Epithelial cell of proximal tubule (primary cell): ENCODE data around the gene CACNA2D2. TPM values are rescaled to one million over a fixed set of nuclear protein-coding genes. Genes with fewer than 3 reads are reported as not detected.

Experiments
- DNase-seq: peaks from one replicate; pipeline ENCODE4 v3.0.0-alpha.2; 2011; ENCODE audit warnings: low read depth
- H3K4me3 ChIP-seq: 2 replicates; pipeline ENCODE4 v1.5.1; 2011; ENCODE audit warnings: low read depth, mild to moderate bottlenecking, low read length
- total RNA-seq: library from RNA; depleted of rRNA; stranded (reverse); fragments of >200 nt; gene quantifications from 2 replicates; pipeline ENCODE4 v1.2.3, GENCODE V29; 2015
- TF ChIP-seq, protein P1 (sequence below): conservative IDR thresholded peaks from 2 replicates; pipeline ENCODE4 v1.5.1; 2012; ENCODE audit warnings: low read depth, mild to moderate bottlenecking, low read length

The CACNA2D2 gene
- total RNA-seq, 1 donor from 2014 or later: not detected

DNA sequence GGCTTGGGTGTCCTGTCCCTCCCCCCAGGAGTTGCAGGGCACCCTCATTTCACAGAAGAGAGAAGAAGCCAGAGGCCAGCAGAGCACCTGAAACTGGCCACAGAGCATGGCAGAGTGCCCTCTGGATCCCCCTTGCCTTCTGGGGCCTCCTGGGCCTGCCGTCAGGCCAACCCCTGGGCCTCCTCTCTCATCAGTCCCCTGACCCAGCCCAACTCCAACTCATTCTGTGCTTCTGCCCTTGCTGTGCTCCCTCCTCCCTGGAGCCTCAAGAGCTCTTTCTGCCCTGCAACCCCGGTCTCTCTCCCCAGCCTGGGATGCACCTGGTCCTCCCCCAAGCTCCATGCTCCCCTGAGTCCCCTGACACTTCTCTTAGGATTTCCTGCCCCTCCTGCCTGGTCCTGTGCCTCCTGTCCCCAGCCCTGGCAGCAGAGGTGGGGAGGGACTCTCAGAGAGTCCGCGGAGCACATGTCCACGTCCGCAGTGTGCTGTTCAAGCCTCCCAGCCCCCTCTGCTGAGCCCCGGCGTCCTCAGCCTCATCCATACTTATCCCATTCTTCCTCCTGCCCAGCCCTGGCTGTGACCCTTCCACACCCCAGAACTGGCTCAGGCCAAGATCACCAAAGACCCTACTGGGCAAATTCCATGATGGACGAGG, 30.5 kb upstream of the CACNA2D2 start:
- DNase-seq: no peak
- TF ChIP-seq, protein P1, sequence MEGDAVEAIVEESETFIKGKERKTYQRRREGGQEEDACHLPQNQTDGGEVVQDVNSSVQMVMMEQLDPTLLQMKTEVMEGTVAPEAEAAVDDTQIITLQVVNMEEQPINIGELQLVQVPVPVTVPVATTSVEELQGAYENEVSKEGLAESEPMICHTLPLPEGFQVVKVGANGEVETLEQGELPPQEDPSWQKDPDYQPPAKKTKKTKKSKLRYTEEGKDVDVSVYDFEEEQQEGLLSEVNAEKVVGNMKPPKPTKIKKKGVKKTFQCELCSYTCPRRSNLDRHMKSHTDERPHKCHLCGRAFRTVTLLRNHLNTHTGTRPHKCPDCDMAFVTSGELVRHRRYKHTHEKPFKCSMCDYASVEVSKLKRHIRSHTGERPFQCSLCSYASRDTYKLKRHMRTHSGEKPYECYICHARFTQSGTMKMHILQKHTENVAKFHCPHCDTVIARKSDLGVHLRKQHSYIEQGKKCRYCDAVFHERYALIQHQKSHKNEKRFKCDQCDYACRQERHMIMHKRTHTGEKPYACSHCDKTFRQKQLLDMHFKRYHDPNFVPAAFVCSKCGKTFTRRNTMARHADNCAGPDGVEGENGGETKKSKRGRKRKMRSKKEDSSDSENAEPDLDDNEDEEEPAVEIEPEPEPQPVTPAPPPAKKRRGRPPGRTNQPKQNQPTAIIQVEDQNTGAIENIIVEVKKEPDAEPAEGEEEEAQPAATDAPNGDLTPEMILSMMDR: no peak
- no peak overlapping the region for H3K4me3 ChIP-seq

DNA sequence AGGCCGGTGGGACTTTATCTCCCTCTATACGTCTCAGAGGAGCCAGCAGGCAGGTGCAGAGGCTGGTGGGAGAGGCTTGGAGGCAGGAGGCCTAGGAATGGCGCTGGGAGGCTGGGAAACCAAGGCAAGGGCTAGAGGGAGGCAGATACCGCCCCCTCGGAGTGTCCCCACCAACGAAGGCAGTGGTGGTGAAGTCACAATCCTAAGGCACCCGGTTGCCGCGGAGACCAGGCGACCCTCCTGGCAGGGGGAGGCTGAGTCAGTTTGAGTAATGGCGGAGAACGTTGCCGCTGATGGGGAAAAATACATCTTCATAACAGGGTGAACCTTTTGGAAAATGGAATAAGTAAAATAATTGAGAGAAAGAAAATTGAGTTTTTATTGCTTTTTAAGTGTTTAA, 29.9 kb upstream of the CACNA2D2 start:
- H3K4me3 ChIP-seq: no peak overlapping the region
- TF ChIP-seq, protein P1: no peak
- no peak for DNase-seq

DNA sequence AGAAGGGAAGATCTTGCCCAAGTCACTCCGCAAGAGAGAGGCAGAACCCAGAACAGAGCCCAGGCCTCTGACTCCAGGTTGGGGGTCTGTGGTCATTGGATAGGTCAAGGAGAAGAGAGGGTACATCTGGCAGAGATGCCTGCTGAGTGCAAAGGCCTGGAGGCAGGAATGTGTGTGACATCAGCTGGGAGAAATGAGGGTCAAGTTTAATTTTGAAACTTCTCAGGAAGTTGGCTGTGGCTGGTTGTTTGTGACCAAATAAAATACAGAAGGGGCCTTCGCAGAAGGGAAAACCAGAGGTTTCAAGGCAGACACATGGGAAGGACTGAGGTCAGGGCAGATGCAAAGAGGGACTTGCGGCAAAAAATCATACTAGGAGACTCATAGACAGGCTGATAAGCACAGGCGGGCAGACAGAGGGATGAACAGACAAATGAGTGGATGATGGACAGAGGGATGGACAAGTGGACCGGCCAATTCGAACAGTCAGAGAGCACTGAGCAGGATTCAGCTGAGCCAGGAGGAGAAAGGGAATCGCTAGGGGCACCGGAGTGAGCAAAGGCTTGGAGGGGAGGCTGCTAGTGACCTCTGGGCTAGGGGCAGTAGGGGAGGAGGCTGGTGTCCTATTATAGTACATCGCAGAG, 28.8 kb upstream of the CACNA2D2 start:
- TF ChIP-seq, protein P1: peak; percentile 10
- DNase-seq: no peak
- H3K4me3 ChIP-seq: no peak overlapping the region

DNA sequence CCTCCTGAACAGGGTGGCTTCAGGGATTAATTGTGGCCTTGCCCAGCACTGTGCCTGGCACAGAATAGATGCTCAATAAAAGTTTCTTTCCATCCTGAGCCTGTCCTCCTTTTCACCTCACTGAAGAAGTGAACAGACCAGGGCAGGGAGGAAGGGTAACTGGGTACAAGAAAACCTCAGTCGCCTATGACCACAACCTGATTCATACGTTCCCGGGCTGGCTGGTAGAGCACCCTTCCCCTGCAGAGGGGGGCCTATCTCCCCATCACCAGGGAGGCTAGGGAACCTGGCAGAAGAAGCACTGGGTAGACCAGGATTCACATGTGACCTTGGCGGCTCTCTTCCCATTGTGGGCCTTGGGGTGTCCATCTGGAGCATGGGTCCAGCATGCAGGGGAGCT, 27.8 kb upstream of the CACNA2D2 start:
- TF ChIP-seq, protein P1: no peak
- DNase-seq: no peak
- H3K4me3 ChIP-seq: no peak overlapping the region

DNA sequence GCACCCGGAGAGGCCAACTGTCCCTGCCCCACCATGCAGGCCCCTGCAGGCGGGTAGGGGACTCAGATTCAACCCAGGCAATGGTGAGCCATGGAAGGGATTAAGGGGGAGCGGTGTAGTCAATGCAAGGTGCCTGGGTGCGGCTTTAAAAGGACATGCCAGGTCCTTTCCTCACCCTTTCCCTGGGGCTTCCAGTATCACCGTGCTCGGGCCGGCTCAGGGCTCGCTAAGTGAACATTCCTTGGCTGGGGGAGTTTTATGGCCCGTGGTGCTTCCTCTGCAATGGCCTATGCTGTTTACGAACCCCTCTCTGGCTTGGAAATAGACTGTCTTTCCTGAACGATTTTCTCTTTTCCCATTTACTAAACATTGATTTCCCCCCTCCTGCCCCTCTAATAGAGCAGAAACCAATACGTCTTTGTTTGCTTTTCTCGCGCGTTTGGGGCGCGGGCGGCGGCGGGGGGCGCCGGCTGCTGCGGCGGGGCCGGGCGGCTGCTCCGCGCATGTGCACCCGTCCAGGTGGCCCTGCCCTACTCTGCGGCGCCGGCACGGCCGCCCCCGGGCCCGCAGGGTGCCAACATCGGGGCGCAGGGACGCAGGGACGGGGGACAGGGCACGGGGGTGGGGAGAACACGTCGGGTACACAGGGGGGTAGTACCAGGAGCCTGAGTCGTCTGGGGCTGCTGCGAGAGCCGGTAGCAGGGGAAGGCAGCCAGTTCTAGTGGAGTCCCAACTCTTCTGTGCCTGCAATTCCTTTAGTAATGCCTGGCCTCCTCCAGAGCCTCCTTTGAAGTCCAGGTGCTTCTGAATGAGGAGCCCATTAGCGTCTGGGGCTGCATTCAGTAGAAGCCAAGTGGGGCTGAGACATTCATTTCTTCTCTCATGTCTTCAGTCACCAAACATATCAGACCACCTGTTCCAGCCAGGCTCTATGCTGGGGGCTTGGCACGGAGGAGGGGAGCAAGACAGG, 26.9 kb upstream of the CACNA2D2 start:
- DNase-seq: no peak
- TF ChIP-seq, protein P1: no peak

DNA sequence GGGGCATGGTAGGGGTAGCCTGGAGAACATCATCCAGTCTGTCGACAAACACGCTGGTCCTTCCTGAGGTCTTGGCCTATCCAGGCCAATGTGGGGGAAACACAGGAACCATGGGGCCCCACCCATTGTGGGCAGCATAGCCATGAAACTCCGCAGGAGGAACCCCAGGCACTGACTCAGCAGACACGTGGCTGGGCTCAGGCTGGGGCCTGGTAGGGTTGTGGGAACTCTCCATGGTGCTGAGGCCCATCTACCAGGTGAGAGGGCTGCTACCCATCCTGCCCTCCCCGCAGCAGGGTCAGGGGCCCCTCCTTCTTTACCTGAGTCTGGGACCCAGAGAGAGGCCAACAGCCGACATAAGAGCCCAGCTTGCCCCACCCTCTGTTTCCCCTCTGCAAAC, 22.6 kb upstream of the CACNA2D2 start:
- no peak for DNase-seq
- TF ChIP-seq, protein P1: no peak
- no peak overlapping the region for H3K4me3 ChIP-seq

More for the DNA sequence above, 26.9 kb upstream of the CACNA2D2 start:
- H3K4me3 ChIP-seq: no peak overlapping the region
